HG03095 (cell line): ENCODE measurements around the gene ENTPD2.

Source experiments
- ATAC-seq: cut with Tn5 transposase; IDR thresholded peaks from one replicate; pipeline ENCODE4 v1.9.1; 2021; ENCODE audit warnings: moderate library complexity; ENCODE audit not compliant: unreplicated experiment

ENTPD2 gene

GRCh38 chr9:137031904-137032640 is 21.8 kb downstream of the ENTPD2 start, which contains the start of gene FUT7:
Gene FUT7 (minus strand): TSS chr9:137032088. CDS start chr9:137031991, 97 bp downstream.
- ATAC-seq = no peak

DNA sequence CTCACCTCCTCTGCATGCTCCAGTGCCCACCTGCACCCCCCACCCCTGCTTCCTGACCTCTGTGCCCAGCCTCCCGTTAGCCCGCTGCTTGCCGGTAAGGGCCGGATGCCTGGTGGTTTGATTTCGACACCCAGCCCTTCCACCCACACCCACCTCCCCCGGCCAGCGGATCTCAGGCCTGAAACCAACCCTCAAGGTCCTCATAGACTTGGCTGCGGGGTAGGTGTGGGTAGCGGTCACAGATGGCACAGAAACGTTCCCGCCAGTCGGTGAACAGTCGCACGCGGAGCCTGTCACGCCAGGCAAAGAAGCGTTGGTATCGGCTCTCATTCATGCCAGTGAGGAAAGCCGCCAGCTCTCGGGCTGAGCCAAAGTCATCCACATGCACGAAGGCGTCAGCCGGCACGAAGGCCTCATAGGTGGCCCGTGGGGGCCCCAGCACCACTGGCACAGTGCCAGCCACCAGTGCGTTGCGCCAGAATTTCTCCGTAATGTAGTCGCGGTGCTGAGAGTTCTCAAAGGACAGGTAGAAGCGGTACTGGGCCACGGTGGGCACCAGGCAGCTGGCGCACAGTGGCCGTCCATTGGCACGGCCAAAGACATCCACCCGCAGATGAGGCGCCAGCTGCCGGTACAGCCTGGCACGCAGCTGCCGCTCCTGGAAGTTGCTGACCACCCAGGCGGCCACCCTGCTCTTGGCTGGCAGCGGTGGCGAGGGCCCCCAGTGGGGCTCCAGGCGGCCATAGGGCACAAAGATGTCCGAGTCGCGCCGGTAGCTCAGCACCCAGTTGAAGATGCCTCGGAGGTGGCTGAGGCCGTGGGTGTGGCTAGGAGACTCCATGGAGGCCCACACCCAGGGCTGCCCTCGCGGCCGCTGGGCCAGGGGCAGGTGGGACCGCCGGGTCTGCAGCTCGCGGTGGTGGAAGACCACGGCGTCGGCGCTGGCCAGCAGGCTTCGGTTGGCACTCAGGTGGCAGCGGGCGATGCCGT is 23.0 kb downstream of the ENTPD2 start:
- ATAC-seq = no peak

- no peak for ATAC-seq
These were observed 23.9 kb downstream of the ENTPD2 start for GRCh38 chr9:137030006-137030405.

DNA sequence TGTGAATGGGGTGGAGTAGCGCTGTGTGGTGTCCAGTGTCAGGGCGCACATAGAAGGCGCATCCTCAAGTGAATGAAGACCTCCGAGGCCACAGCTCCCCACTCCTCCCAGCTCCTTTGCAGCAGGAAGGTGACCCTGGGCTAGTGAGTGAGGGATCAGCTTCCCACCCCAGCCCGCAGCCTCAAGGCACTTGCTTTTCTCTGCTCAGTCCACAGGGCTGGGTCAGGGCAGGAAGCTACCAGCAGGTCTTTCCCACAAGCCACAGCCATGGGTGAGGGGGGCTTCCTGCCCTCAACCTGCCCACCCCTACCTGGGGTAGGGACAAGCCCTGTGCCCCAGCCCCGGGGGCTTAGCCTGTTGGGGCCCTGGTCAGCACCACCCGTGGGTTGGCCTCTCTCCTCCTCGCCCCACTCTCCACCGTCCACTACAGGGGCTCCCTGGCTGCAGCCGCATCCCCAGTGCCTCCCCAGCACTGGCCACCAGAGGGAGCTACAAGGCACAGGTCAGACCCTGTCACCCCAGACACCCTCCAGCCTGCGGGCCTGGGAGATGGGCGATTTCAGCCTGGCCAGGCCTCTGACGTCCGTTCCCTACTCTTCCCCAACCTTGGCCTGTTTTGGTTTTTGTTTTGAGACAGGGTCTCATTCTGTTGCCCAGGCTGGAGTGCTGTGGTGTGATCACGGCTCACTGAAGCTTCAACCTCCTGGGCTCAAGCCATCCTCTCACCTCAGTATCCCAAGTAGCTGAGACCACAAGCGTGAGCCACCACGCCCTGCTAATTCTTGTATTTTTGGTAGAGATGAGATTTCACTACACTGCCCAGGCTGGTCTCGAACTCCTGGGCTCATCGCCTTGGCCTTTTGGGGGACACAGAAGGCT is 24.6 kb downstream of the ENTPD2 start:
- no peak for ATAC-seq

DNA sequence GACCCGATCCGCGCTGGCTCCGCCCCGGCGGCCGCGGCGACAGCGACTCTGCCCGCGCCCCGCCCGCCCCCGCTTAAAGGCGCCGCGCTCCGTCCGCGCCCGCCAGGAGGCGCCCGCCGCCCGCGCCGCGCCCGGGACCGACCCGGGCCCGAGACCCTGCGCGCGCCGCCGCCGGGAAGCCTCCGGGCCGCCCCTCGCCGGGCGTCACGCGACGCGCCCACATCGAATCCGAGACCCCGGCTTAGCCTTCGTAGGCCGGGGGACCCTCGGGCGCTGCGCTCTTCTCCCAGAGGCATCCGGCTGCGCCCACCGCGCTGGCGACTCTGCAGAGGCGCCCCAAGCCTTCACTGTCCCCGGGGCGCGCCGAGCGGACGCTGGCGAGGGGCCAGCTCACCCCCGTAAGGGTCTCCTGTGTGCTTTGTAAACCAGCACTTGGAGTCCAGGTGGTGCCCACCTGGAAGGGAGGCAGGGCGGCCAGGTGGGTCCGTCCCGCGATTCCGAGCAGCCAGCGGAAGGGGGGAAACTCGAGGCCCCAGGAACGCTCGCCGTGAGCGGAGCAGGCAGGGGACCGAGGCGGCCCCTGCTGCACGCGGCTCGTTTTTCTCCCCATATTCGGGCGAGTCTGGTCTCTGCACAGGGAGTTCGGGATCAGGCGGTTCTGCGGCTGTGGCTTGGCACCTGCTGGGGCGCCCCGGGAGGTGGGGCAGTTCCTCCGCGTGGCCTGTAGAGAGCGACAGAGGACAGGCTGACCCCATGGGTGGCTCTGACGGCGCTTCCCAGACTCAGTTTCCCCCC is 25.4 kb downstream of the ENTPD2 start:
- ATAC-seq = no peak

- no peak for ATAC-seq
These were observed 26.2 kb downstream of the ENTPD2 start, which contains the start of gene ABCA2 for GRCh38 chr9:137027369-137028262. Gene ABCA2 (minus strand): TSS chr9:137028237. CDS start chr9:137028140, 97 bp downstream.

- no peak for ATAC-seq
These were observed 27.0 kb downstream of the ENTPD2 start for GRCh38 chr9:137026828-137027227.

- ATAC-seq = no peak
These were observed 27.5 kb downstream of the ENTPD2 start for GRCh38 chr9:137026384-137026783.

DNA sequence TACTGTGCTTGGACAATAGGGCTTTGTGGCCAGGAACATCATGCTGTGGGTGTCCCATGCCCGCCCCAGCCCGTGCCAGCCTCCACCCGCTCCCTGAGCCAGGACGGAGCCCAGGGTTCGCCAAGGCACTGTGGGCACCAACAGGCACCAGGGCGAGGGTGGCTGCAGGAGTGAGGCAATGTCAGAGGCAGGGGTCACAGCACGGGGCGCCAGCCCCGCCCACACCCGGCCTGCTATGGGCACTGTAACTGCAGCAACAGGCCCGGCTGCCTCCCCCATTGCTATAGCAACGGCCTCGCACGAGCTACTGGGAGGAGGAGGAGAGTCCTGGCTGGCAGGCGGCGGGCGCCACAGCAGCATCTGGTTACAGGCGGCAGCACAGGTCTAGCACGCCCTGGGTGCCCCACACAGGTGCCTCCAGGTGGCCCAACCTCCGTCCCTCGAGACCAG is 28.3 kb downstream of the ENTPD2 start:
- ATAC-seq = no peak

DNA sequence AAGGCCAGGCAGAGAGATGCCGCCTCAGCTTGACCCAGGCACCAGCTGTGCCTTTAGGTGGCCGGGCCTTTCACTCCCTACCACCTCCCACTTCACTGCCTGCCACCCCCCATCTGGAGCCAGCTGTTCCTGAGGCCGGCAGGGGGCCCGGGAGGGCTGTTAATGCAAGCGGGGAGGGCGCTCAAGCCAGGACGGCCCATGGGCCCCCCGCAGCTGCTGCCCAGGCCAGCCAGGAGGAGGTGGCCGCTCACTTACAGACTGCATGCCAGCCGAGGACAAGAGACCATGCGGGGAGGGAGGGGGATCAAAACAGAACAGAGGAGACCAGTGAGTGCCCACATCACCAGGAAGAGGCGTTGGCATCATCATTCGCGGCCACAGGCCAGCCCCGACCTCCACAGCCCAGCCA is 30.3 kb downstream of the ENTPD2 start:
- ATAC-seq = no peak

DNA sequence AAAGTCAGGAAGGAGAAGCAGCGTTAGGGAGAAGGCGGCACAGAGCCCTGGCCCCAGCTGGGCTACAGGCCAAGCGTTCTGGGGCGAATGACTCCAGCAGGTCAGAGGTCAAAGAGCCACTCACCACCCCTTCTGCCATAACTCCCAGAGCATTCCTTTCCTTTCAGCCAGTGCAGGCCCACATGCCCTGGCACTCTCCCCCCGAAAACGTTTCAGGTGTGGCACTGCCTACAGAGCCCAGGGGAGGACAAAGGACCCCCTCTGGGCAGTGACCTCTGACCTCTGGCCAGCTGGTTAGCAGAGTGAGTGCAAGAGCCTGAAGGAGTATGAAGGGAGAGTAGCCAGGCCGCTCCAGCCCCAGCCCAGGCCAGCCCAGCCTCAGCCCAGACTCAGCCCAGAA is 30.7 kb downstream of the ENTPD2 start:
- no peak for ATAC-seq

DNA sequence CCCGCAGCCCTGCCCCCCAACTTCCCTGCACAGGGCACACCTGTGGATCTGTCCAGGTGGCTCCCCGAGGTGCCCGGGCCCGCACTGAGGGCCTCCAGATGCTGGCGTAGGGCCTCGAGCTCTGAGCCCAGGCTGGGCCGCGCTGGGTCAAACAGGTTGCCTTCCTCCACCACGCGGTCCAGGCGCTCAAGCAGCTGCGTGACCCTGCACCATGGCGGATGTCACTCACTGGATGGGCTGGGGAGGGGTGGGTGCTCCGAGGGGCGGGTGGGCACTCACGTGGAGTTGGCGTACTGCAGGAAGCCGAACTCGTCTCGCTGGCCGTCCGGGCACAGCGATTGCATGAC is 31.2 kb downstream of the ENTPD2 start:
- no peak for ATAC-seq

- no peak for ATAC-seq
These were observed 31.7 kb downstream of the ENTPD2 start for GRCh38 chr9:137021979-137022661.

- ATAC-seq = no peak
These were observed 32.3 kb downstream of the ENTPD2 start for GRCh38 chr9:137021568-137021978.

- no peak for ATAC-seq
These were observed 32.9 kb downstream of the ENTPD2 start for GRCh38 chr9:137020771-137021567.

DNA sequence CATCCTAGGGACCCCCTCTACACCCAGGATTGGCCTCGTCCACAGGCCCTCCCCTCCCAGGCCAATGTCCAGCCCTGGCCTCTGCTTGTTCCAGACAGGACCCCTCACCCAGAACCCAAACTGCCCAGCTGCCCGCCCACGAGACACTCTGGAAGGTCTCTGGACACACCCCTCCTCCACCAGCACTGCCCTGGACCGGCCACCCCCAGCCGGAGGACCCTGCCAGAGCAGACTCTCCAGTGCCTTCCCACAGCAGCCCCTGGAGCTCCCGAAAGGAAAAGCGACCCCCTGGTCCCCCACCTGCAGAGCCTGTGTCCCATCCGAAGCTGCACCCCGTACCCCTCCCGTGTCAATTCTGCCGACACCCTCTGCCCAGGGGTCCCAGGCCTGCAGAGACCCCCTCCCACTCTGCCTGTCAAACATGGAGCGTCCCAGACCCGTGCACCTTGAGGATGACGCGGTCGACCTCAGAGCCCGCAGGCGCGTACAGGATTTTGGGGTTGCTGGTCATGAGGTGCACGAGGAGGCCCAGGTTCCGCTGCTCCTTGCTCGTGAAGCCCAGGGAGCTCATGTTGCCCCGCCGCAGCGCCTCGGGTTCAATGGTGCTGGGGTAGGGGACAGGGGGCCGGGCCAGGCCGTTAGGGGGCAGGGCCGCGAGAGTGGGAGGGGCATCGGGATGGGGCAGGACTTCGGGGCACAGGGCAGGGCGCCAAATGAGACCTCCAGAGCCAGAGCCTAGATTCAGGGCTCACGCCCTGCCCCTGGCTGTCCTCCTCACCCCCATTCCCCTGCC is 33.8 kb downstream of the ENTPD2 start:
- no peak for ATAC-seq
